Chondrocyte (in vitro differentiated cells): Measurements from ENCODE around the gene GRIK3. TPM values are rescaled to one million over a fixed set of nuclear protein-coding genes. Genes with fewer than 3 reads are reported as not detected.

Experiments used
- DNase-seq: peaks from one replicate; pipeline ENCODE4 v3.0.0; 2021; ENCODE audit warnings: mixed read lengths, low spot score
- H3K27ac Mint-ChIP-seq: one replicate; pipeline ENCODE4 v1.8.0; 2021; ENCODE audit warnings: mild to moderate bottlenecking, moderate library complexity, mixed read lengths; ENCODE audit not compliant: unreplicated experiment
- H3K27me3 Mint-ChIP-seq: 2 replicates; pipeline ENCODE4 v1.8.0; 2021; ENCODE audit warnings: low read depth, mixed read lengths
- H3K36me3 Mint-ChIP-seq: 2 replicates; pipeline ENCODE4 v1.8.0; 2021; ENCODE audit warnings: low read depth, mixed read lengths
- H3K4me1 Mint-ChIP-seq: 2 replicates; pipeline ENCODE4 v1.8.0; 2021; ENCODE audit warnings: low read depth, mild to moderate bottlenecking, mixed read lengths
- H3K4me3 Mint-ChIP-seq: one replicate; pipeline ENCODE4 v1.8.0; 2021; ENCODE audit warnings: mild to moderate bottlenecking, moderate library complexity, mixed read lengths; ENCODE audit not compliant: unreplicated experiment
- H3K9me3 Mint-ChIP-seq: 2 replicates; pipeline ENCODE4 v1.8.0; 2021; ENCODE audit warnings: low read depth, mixed read lengths
- total RNA-seq: library from RNA; stranded (reverse); gene quantifications from 3 replicates; pipeline ENCODE4 v1.2.1, GENCODE V29; 2021
- TF ChIP-seq, protein P1 (sequence below): fragments of 200-600 bp; sonication (generic); IDR thresholded peaks from 2 replicates; pipeline ENCODE4 v1.5.0; 2021; ENCODE audit warnings: antibody characterized with exemption, mild to moderate bottlenecking, moderate library complexity

The GRIK3 gene
- total RNA-seq, 1 donor from 2014 or later = not detected

DNA sequence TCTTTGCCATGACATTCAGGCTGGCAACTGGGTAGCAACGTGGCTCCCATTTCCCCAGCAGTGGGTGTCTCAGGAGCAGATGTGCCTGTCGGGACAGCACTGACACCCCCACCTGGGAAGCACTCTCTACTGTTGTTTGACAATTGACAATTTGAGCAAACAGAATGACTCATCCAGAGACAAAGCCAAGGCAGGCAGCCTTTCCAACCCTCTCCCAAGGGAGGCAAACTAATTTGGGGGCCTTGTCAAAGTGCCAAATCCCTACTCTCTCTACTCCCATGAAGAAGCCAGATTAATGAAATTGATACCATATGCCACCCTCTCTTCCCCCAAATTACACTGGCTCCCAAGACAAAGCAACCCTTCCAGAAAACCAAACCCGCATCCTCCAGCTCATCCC, 65.6 kb downstream of the GRIK3 start:
- Mint-ChIP-seq H3K4me1 (no peaks in the 10 kb centered on the region), H3K9me3 (peaks cover 4% of the 10 kb centered on the region), H3K27ac (no peak overlapping the region), H3K36me3 (no peaks in the 10 kb centered on the region), H3K4me3 (no peak overlapping the region), H3K27me3 (no peaks in the 10 kb centered on the region)
- TF ChIP-seq, protein P1, sequence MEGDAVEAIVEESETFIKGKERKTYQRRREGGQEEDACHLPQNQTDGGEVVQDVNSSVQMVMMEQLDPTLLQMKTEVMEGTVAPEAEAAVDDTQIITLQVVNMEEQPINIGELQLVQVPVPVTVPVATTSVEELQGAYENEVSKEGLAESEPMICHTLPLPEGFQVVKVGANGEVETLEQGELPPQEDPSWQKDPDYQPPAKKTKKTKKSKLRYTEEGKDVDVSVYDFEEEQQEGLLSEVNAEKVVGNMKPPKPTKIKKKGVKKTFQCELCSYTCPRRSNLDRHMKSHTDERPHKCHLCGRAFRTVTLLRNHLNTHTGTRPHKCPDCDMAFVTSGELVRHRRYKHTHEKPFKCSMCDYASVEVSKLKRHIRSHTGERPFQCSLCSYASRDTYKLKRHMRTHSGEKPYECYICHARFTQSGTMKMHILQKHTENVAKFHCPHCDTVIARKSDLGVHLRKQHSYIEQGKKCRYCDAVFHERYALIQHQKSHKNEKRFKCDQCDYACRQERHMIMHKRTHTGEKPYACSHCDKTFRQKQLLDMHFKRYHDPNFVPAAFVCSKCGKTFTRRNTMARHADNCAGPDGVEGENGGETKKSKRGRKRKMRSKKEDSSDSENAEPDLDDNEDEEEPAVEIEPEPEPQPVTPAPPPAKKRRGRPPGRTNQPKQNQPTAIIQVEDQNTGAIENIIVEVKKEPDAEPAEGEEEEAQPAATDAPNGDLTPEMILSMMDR = no peak
- DNase-seq = no peak

GRCh38 chr1:36966242-36966641, 68.1 kb downstream of the GRIK3 start:
- H3K4me1 Mint-ChIP-seq = no peaks in the 10 kb centered on the region
- peaks cover 4% of the 10 kb centered on the region for H3K9me3 Mint-ChIP-seq
- H3K4me3 Mint-ChIP-seq = no peak overlapping the region
- H3K27me3 Mint-ChIP-seq = peaks cover 1% of the 10 kb centered on the region
- no peak overlapping the region for H3K27ac Mint-ChIP-seq
- H3K36me3 Mint-ChIP-seq = no peaks in the 10 kb centered on the region
- DNase-seq = no peak
- TF ChIP-seq, protein P1 = no peak

- H3K4me3 Mint-ChIP-seq = no peak overlapping the region
- peaks cover 1% of the 10 kb centered on the region for H3K27me3 Mint-ChIP-seq
- no peaks in the 10 kb centered on the region for H3K36me3 Mint-ChIP-seq
- TF ChIP-seq, protein P1 = no peak
- no peak overlapping the region for H3K27ac Mint-ChIP-seq
- DNase-seq = no peak
- peaks cover 4% of the 10 kb centered on the region for H3K9me3 Mint-ChIP-seq
- no peaks in the 10 kb centered on the region for H3K4me1 Mint-ChIP-seq
Measured at GRCh38 chr1:36965275-36966159, 68.8 kb downstream of the GRIK3 start.

DNA sequence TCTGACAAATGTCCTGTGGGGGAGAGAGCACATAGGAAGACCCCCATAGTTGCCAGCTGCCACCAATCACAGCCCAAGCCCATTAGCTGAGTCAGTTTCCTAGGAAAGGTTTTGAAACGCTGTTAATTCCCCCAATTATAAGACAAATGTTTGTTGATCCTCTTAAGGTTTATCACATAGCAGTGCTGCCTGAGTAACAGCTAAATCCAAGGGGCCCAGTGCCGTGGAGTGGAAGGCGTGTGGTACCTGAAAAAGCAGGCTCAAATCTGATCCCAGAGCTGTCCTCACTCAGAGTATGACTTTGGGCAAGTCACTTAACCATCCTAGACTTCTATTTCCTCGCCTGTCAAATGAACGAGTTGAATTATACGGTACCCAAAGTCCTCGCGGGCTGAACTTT, 69.5 kb downstream of the GRIK3 start:
- no peak overlapping the region for H3K4me3 Mint-ChIP-seq
- H3K27me3 Mint-ChIP-seq = peaks cover 1% of the 10 kb centered on the region
- TF ChIP-seq, protein P1 = no peak
- no peak for DNase-seq
- H3K4me1 Mint-ChIP-seq = no peaks in the 10 kb centered on the region
- H3K36me3 Mint-ChIP-seq = no peaks in the 10 kb centered on the region
- H3K27ac Mint-ChIP-seq = no peak overlapping the region
- H3K9me3 Mint-ChIP-seq = peaks cover 4% of the 10 kb centered on the region

GRCh38 chr1:36963006-36963405, 71.3 kb downstream of the GRIK3 start:
- Mint-ChIP-seq H3K27ac (no peak overlapping the region), H3K27me3 (peaks cover 1% of the 10 kb centered on the region), H3K4me1 (no peaks in the 10 kb centered on the region), H3K36me3 (no peaks in the 10 kb centered on the region), H3K9me3 (no peaks in the 10 kb centered on the region), H3K4me3 (no peak overlapping the region)
- DNase-seq = no peak
- TF ChIP-seq, protein P1 = no peak
